GM19455 (cell line): ENCODE measurements around the gene C17orf75.

Experiments used
- ATAC-seq: cut with Tn5 transposase; IDR thresholded peaks from one replicate; pipeline ENCODE4 v1.9.1; 2021; ENCODE audit not compliant: unreplicated experiment

The C17orf75 gene

GRCh38 chr17:32305049-32305448 is 36.9 kb downstream of the C17orf75 start:
- ATAC-seq: no peak

GRCh38 chr17:32303781-32304288 is 38.1 kb downstream of the C17orf75 start:
- ATAC-seq: no peak

- no peak for ATAC-seq
These were observed 38.9 kb downstream of the C17orf75 start for GRCh38 chr17:32302860-32303649.

- no peak for ATAC-seq
These were observed 39.9 kb downstream of the C17orf75 start for GRCh38 chr17:32302037-32302436.

GRCh38 chr17:32299580-32300164 is 42.3 kb downstream of the C17orf75 start:
- no peak for ATAC-seq

GRCh38 chr17:32298721-32299579 is 43.0 kb downstream of the C17orf75 start:
- no peak for ATAC-seq

GRCh38 chr17:32298298-32298697 is 43.7 kb downstream of the C17orf75 start:
- no peak for ATAC-seq

- no peak for ATAC-seq
These were observed 44.1 kb downstream of the C17orf75 start for GRCh38 chr17:32297860-32298259.

GRCh38 chr17:32297424-32297823 is 44.5 kb downstream of the C17orf75 start:
- no peak for ATAC-seq

GRCh38 chr17:32292094-32292493 is 49.9 kb downstream of the C17orf75 start:
- no peak for ATAC-seq

GRCh38 chr17:32289471-32290070 is 52.4 kb downstream of the C17orf75 start:
- ATAC-seq: no peak

GRCh38 chr17:32288615-32289014 is 53.4 kb downstream of the C17orf75 start:
- no peak for ATAC-seq

GRCh38 chr17:32287804-32288511 is 54.0 kb downstream of the C17orf75 start:
- no peak for ATAC-seq

- ATAC-seq: no peak
These were observed 55.5 kb downstream of the C17orf75 start for GRCh38 chr17:32286518-32286900.

- ATAC-seq: no peak
These were observed 56.0 kb downstream of the C17orf75 start for GRCh38 chr17:32285746-32286517.

- ATAC-seq: no peak
These were observed 56.7 kb downstream of the C17orf75 start for GRCh38 chr17:32285306-32285705.

GRCh38 chr17:32283745-32284201 is 58.2 kb downstream of the C17orf75 start:
- ATAC-seq: no peak

- ATAC-seq: no peak
These were observed 60.9 kb downstream of the C17orf75 start for GRCh38 chr17:32281011-32281451.

GRCh38 chr17:32279891-32280716 is 61.9 kb downstream of the C17orf75 start:
- ATAC-seq: no peak
